ENCODE results near the gene CALM1.
A peak's percentile ranks its signal among the peaks of the same experiment; 100 is the strongest.

The CALM1 gene

GRCh38 chr14:90409209-90409730, 12.4 kb downstream of the CALM1 start:
- peak; percentile 98 for DNase-seq (ENCODE audit: low read depth)

DNA sequence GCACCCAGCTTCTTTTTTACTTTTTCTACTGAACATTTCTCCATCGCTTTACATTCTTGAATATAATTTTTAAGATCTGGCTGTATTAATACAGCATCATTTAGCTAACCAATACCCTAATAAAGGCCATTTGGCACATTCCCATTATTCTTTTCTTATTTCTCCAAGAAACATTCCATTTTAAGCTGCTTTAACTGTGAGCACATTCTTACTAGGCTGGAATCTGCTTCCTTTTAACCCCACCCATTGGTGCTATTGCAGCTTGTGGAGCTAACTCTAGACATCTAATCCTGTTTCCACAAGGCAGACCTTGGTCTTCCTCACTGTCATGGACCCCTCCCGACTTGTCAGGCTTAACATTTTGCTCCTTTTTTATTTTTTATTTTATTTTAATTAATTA, 15.2 kb downstream of the CALM1 start:
- peak; percentile 8 for DNase-seq (ENCODE audit: low read depth)

DNA sequence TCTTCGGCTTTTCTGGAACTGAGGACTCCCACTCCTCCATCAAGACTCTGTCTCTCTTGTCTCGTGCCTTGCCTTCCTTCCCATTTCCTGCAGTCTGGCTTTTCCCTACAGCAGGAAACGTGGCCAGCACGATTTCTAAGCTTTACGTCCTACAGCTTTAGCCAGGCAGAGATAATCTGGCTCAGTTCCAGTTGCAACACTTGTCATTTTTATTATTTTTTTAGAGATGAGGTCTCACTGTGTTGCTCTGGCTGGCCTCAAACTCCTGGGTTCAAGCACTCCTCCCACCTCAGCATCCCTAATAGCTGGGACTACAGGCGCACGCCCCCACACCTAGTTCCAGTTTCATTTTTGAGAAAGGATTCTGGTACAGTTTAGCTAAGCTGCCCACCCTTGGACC, 19.9 kb downstream of the CALM1 start:
- no peak for DNase-seq (ENCODE audit: low read depth)

DNA sequence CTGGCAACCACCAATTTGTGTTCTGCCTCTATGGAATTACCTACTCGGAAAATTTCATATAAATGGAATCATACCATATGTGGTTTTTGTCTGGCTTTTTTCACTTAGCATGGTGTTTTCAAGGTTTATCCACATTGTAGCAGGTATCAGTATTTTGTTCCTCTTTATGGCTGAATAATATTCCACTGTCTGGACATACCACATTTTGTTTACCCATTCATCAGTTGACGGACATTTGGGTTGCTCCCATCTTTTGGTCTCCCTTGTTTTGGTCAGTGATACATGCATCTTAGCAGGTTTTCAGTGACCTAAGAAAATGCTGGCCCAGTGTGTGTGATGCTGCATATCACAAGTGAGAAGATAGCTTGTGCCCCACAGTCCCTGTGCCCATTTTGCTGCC, 21.2 kb downstream of the CALM1 start:
- no peak for DNase-seq (ENCODE audit: low read depth)

DNA sequence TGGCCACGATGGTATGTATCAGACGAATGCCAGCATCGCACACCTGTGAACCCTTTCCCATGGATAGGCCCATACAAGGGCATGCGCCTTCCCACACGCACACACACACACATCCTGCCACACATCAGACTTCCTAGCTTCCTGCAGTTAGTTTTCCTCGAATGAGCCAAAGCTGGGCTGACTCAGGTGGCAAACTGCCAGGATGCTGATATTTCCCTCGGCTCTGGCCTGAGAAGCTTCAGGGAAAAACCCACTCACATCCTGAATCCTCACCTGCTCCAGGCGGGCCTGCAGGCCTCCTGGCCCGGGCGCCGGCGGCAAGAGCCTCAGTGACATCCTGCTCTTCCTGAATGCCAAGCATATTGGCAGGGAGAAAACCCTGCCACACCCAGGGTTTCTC, 22.4 kb downstream of the CALM1 start:
- DNase-seq (ENCODE audit: low read depth), result peak; percentile 93

- no peak for DNase-seq (ENCODE audit: low read depth)
Measured at GRCh38 chr14:90421001-90421631, 24.3 kb downstream of the CALM1 start.

- DNase-seq (ENCODE audit: low read depth), result no peak
Measured at GRCh38 chr14:90421632-90422020, 24.8 kb downstream of the CALM1 start.

- no peak for DNase-seq (ENCODE audit: low read depth)
Measured at GRCh38 chr14:90423166-90423565, 26.3 kb downstream of the CALM1 start.

DNA sequence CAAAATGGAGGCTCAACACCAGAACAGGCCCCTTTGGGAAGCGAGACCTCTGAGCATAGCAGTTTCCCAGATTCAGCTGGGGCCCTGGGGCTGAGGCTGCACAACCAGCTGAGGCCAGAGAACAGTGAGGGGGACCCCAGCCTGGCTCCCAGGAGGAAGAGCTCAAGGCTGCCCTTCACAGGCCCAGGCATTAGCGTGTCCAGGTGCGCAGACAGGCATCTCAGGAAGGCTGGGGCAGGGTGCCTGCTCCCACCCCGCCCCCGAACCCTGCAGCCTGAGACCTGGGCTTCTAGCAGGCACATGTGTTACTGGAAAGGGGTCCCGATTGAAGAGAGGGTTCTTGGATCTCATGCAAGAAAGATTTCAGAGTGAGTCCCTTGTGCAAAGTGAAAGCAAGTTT, 27.2 kb downstream of the CALM1 start:
- no peak for DNase-seq (ENCODE audit: low read depth)

DNA sequence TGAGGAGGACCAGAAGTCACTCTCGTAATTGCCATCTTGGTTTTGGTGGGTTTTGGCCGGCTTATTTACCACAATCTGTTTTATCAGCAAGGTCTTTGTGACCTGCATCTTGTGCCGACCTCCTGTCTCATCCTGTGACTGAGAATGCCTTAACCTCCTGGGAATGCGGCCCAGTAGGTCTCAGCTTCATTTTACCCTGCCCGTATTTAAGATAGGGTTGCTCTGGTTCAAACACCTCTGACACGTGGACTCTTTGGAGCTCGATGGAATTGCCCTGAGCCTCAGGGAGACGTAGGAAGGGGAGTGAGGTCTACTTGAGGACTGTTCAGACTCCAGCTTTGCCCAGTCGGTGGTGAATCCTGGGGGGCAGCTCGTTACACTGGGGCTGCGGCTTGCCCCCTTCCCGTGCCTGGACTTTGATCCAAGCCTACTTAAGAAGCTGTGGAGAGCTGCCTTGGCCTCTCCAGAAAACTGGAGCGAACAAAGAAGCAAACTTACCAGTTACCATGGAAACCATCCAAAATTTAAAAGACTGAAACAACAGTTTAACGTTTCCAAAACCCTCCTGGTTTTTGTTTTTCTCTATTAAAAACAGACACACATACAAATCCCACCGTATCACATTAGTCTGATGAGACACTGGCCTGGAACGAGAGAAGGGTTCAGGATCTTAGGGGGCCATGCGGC, 28.0 kb downstream of the CALM1 start:
- DNase-seq (ENCODE audit: low read depth), result no peak

- DNase-seq (ENCODE audit: low read depth), result no peak
Measured at GRCh38 chr14:90425373-90425879, 28.6 kb downstream of the CALM1 start.

DNA sequence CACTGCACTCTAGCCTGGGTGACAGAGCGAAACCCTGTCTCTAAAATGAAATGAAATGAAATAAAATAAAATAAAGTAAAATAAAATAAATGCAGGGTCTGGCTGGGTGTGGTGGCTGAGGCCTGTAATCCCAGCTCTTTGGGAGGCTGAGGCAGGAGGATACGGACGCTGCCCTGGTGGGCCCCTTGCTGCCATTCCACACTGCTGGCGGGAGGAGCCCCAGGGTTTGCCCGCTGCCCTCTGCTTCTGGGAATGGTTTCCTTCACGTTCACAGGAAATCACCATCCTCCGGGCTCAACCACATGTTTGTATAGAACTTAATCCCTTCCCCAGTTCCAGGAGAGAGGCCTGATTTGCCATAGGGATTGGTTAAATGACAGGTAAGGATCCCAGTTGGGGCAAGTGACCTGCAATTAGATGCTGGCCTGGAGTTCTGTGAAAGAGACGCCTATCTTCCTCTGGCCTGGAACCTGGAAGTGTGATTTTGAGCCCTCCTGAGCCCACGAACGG, 29.3 kb downstream of the CALM1 start:
- DNase-seq (ENCODE audit: low read depth), result no peak

GRCh38 chr14:90426663-90427062, 29.8 kb downstream of the CALM1 start:
- DNase-seq (ENCODE audit: low read depth), result peak; percentile 43

DNA sequence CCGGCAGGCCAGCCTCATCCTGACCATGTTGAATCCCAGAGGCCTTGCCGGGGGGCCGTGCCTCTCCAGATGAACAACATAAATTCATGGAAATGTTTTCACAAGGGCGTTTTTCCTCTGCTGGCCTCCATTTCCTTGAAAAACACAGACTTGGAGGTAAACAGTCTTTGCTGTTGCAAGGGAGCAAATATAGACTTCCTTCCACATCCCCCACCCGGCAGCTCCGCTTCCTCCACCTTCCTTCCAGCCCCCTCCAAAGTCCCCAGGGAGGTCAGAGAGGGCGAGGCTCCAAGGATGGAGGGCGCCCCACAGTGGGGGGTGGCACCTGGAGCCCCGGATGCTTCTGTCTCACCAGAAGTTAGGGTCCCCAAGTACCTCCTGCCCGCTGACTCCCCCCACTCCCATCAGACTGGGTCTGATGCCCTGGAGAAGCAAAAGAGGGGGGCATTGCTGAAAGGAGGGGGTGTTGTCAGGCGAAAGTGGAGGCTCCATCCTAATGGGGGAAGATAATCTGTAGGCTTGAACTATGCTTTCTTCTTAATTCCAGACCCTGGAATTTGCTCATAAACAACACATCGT, 31.1 kb downstream of the CALM1 start:
- no peak for DNase-seq (ENCODE audit: low read depth)

- DNase-seq (ENCODE audit: low read depth), result no peak
Measured at GRCh38 chr14:90428676-90429075, 31.8 kb downstream of the CALM1 start.

- DNase-seq (ENCODE audit: low read depth), result no peak
Measured at GRCh38 chr14:90429236-90429635, 32.4 kb downstream of the CALM1 start.

GRCh38 chr14:90429754-90430153, 32.9 kb downstream of the CALM1 start:
- DNase-seq (ENCODE audit: low read depth), result no peak

GRCh38 chr14:90434370-90435020, 37.7 kb downstream of the CALM1 start:
- no peak for DNase-seq (ENCODE audit: low read depth)

- DNase-seq (ENCODE audit: low read depth), result no peak
Measured at GRCh38 chr14:90438841-90439240, 42.0 kb downstream of the CALM1 start.

GRCh38 chr14:90440021-90440451, 43.2 kb downstream of the CALM1 start:
- no peak for DNase-seq (ENCODE audit: low read depth)

- DNase-seq (ENCODE audit: low read depth), result no peak
Measured at GRCh38 chr14:90440592-90440991, 43.8 kb downstream of the CALM1 start.

DNA sequence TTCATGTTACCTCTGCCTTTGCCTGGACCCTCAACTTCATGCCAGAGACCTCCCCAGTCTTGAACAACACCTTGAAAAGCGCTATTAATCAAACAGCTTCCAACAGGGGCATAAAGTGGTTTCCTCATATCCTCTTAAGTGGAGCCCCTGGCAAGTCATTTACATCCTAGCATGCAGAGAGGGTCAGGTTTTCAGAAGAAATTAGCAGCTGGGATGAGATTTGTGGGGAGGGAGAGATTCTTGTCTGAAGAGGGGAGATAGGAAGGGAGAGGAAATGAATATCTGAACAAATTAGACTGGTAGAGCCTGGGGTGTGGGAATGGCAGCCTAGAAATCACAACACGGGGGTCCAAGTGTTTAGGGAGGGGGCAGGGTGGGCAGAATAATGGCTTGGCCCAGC, 45.6 kb downstream of the CALM1 start:
- no peak for DNase-seq (ENCODE audit: low read depth)

Data from iris pigment epithelial cell (primary cell).